GM23338 (cell line): Measurements from ENCODE around the gene NSUN4. TPM values are rescaled to one million over a fixed set of nuclear protein-coding genes. Genes with fewer than 3 reads are reported as not detected.
A peak's percentile ranks its signal among the peaks of the same experiment; 100 is the strongest.

Source experiments
- ATAC-seq: fragments of 200-7000 bp; cut with Tn5 transposase; 3 replicates; pipeline ENCODE4 v1.9.1; 2020
- DNase-seq: peaks from one replicate; pipeline ENCODE4 v3.0.0-alpha.2; 2015; ENCODE audit warnings: low spot score
- H2AFZ ChIP-seq: fragments of 200-600 bp; sonication (generic); 2 replicates; pipeline ENCODE4 v1.8.0; 2016; ENCODE audit warnings: antibody characterized with exemption, mild to moderate bottlenecking, moderate library complexity
- H3F3A ChIP-seq: fragments of 200-600 bp; sonication (generic); replicated peaks from 2 replicates; pipeline ENCODE4 v1.8.0; 2017; ENCODE audit warnings: antibody characterized with exemption, mixed run types, low read depth
- H3K27ac ChIP-seq: fragments of 200-600 bp; sonication (generic); 2 replicates; pipeline ENCODE4 v1.6.1; 2016; ENCODE audit warnings: low read depth
- H3K27me3 ChIP-seq: fragments of 200-600 bp; sonication (generic); 2 replicates; pipeline ENCODE4 v1.8.0; 2016; ENCODE audit warnings: mild to moderate bottlenecking, mixed run types, moderate library complexity; ENCODE audit not compliant: insufficient read depth
- H3K36me3 ChIP-seq: fragments of 200-600 bp; sonication (generic); 2 replicates; pipeline ENCODE4 v1.8.0; 2016; ENCODE audit warnings: mild to moderate bottlenecking; ENCODE audit not compliant: insufficient read depth
- H3K4me1 ChIP-seq: fragments of 200-600 bp; sonication (generic); 2 replicates; pipeline ENCODE4 v1.8.0; 2016; ENCODE audit warnings: mild to moderate bottlenecking, moderate library complexity; ENCODE audit not compliant: insufficient read depth
- H3K4me2 ChIP-seq: fragments of 200-600 bp; sonication (generic); 2 replicates; pipeline ENCODE4 v1.7.1; 2017; ENCODE audit warnings: mixed run types
- H3K4me3 ChIP-seq: fragments of 200-600 bp; sonication (generic); 2 replicates; pipeline ENCODE4 v1.6.1; 2016; ENCODE audit warnings: mixed run types
- H3K79me2 ChIP-seq: fragments of 200-600 bp; sonication (generic); replicated peaks from 2 replicates; pipeline ENCODE4 v1.8.0; 2017; ENCODE audit warnings: mild to moderate bottlenecking; ENCODE audit not compliant: insufficient read depth
- H3K9me2 ChIP-seq: fragments of 200-600 bp; sonication (generic); 2 replicates; pipeline ENCODE4 v1.8.0; 2017; ENCODE audit not compliant: insufficient read depth
- H4K20me1 ChIP-seq: fragments of 200-600 bp; sonication (generic); replicated peaks from 2 replicates; pipeline ENCODE4 v1.8.0; 2017; ENCODE audit warnings: mild to moderate bottlenecking; ENCODE audit not compliant: insufficient read depth
- H3K27ac Mint-ChIP-seq: 2 replicates; pipeline ENCODE4 v1.8.0; 2020; ENCODE audit warnings: inconsistent platforms, mild to moderate bottlenecking, moderate library complexity, mixed read lengths
- H3K27me3 Mint-ChIP-seq: 3 replicates; pipeline ENCODE4 v1.8.0; 2022; ENCODE audit warnings: low read depth, mild to moderate bottlenecking, moderate library complexity, mixed read lengths, inconsistent platforms; ENCODE audit not compliant: insufficient read depth, poor library complexity
- H3K36me3 Mint-ChIP-seq: 3 replicates; pipeline ENCODE4 v1.8.0; 2021; ENCODE audit warnings: low read depth, mild to moderate bottlenecking, inconsistent platforms, moderate library complexity, mixed read lengths
- H3K4me1 Mint-ChIP-seq: 3 replicates; pipeline ENCODE4 v1.8.0; 2020; ENCODE audit warnings: mild to moderate bottlenecking, inconsistent platforms, mixed read lengths
- H3K4me3 Mint-ChIP-seq: 3 replicates; pipeline ENCODE4 v1.8.0; 2021; ENCODE audit warnings: moderate library complexity, mild to moderate bottlenecking, inconsistent platforms, mixed read lengths
- H3K9me3 Mint-ChIP-seq: 3 replicates; pipeline ENCODE4 v1.8.0; 2020; ENCODE audit warnings: moderate library complexity, mild to moderate bottlenecking, inconsistent platforms, mixed read lengths
- CREB1 ChIP-seq: fragments of 250-450 bp; sonication (Bioruptor Pico); IDR thresholded peaks from 2 replicates; pipeline ENCODE4 v1.5.0; 2020; ENCODE audit warnings: low read depth, mild to moderate bottlenecking, moderate library complexity
- ETS1 ChIP-seq: IDR thresholded peaks from 2 replicates; pipeline ENCODE4 v1.6.1; 2016; ENCODE audit warnings: antibody characterized with exemption
- EZH2 ChIP-seq: fragments of 200-600 bp; sonication (generic); IDR thresholded peaks from one replicate; pipeline ENCODE4 v1.8.0; 2017; ENCODE audit warnings: antibody characterized with exemption, mild to moderate bottlenecking, low read depth; ENCODE audit not compliant: unreplicated experiment
- JUNB ChIP-seq: IDR thresholded peaks from one replicate; pipeline ENCODE4 v1.6.1; 2016; ENCODE audit warnings: antibody characterized with exemption; ENCODE audit not compliant: unreplicated experiment
- NANOG ChIP-seq: IDR thresholded peaks from 2 replicates; pipeline ENCODE4 v1.6.1; 2016; ENCODE audit warnings: antibody characterized with exemption, borderline replicate concordance
- POLR2AphosphoS5 ChIP-seq: IDR thresholded peaks from 2 replicates; pipeline ENCODE4 v1.6.1; 2016; ENCODE audit warnings: antibody characterized with exemption, low read depth
- REST ChIP-seq: IDR thresholded peaks from one replicate; pipeline ENCODE4 v1.6.1; 2018; ENCODE audit warnings: antibody characterized with exemption; ENCODE audit not compliant: unreplicated experiment
- ZNF114 ChIP-seq: fragments of 250-450 bp; sonication (Bioruptor Pico); IDR thresholded peaks from 2 replicates; pipeline ENCODE4 v1.5.0; 2020; ENCODE audit warnings: mild to moderate bottlenecking, moderate library complexity
- ZNF331 ChIP-seq: fragments of 250-450 bp; sonication (Bioruptor Pico); IDR thresholded peaks from 2 replicates; pipeline ENCODE4 v1.5.0; 2020; ENCODE audit warnings: low read depth, mild to moderate bottlenecking, moderate library complexity
- polyA plus RNA-seq: library from polyadenylated mRNA; unstranded; fragments of >200 nt; fragmentation: Nextera tagmentation; extraction: Ambion mirVana; gene quantifications from 2 replicates; pipeline ENCODE4 v1.2.1, GENCODE V29; 2016
- total RNA-seq: library from RNA; depleted of rRNA; stranded (reverse); fragments of >200 nt; shearing (Covaris generic); gene quantifications from 2 replicates; pipeline ENCODE4 v1.2.3, GENCODE V29; 2014
- TF ChIP-seq, protein P1 (sequence below), 2 experiments: fragments of 200-600 bp in 1 of 2; sonication (generic) in 1 of 2; conservative IDR thresholded peaks; 2 replicates each; pipeline versions ENCODE4 v1.5.1 to v1.6.1; 2016 to 2017; ENCODE audit warnings: antibody characterized with exemption in 2 of 2, low read depth in 2 of 2, mild to moderate bottlenecking in 2 of 2, moderate library complexity in 1 of 2

NSUN4 gene
- total and polyA plus RNA-seq, 2 experiments from 2014 or later = 8.9 to 11.6 TPM

GRCh38 chr1:46301808-46302640 is 38.6 kb upstream of the NSUN4 start:
- Mint-ChIP-seq H3K27ac (peak overlapping the region; percentile 86), H3K9me3 (peaks cover 7% of the 10 kb centered on the region), H3K27me3 (peaks cover 8% of the 10 kb centered on the region), H3K4me3 (peak overlapping the region; percentile 98), H3K4me1 (peaks cover 37% of the 10 kb centered on the region), H3K36me3 (peaks cover 35% of the 10 kb centered on the region)
- TF ChIP-seq, protein P1, sequence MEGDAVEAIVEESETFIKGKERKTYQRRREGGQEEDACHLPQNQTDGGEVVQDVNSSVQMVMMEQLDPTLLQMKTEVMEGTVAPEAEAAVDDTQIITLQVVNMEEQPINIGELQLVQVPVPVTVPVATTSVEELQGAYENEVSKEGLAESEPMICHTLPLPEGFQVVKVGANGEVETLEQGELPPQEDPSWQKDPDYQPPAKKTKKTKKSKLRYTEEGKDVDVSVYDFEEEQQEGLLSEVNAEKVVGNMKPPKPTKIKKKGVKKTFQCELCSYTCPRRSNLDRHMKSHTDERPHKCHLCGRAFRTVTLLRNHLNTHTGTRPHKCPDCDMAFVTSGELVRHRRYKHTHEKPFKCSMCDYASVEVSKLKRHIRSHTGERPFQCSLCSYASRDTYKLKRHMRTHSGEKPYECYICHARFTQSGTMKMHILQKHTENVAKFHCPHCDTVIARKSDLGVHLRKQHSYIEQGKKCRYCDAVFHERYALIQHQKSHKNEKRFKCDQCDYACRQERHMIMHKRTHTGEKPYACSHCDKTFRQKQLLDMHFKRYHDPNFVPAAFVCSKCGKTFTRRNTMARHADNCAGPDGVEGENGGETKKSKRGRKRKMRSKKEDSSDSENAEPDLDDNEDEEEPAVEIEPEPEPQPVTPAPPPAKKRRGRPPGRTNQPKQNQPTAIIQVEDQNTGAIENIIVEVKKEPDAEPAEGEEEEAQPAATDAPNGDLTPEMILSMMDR (conservative IDR thresholded peaks at IDR 0.05; ENCODE audit: low read depth in 2 of 2) = peak in 1 of 2 experiments; percentile 52; a peak in 2 of 4 replicates
- no peak for TF ChIP-seq REST
- TF ChIP-seq POLR2AphosphoS5 = peak; percentile 43
- H3K9me2 ChIP-seq = no peaks in the 10 kb centered on the region
- peak overlapping the region; percentile 88 for H3K4me2 ChIP-seq
- peak; percentile 72 for DNase-seq
- H2AFZ ChIP-seq = peak overlapping the region; percentile 64; the same call in 1 of the 2 replicates
- peak overlapping the region; percentile 93 for H3K4me3 ChIP-seq
- peaks cover 45% of the 10 kb centered on the region for H3K4me1 ChIP-seq
- peaks cover 83% of the 10 kb centered on the region for H3K79me2 ChIP-seq
- peak overlapping the region; percentile 79 for H3K27ac ChIP-seq
- ATAC-seq = peak; percentile 52
- H4K20me1 ChIP-seq = peaks cover 24% of the 10 kb centered on the region
- H3K27me3 ChIP-seq = no peaks in the 10 kb centered on the region
- H3F3A ChIP-seq = peaks cover 14% of the 10 kb centered on the region
- peaks cover 11% of the 10 kb centered on the region for H3K36me3 ChIP-seq

DNA sequence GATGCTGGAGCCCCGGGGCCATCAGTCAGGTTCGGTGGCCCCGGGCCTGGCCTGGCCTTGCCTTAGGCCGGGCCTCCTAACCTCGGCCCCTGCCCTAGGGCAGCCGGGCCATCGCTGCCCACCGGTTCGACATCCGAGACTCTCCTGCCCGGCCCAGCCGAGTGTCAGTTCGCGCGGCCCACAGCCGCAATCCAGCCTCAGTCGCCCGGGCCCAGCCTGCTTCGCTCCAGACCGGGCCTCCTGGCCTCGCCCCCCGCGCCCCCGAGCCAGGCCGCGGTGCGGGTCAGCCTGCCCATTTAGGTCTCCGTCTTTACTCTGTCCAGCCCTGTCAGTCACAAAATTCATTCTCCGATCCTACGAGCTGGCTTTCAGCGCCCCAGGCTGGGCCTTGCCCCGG is 38.0 kb upstream of the NSUN4 start:
- no peak overlapping the region for H3K27ac Mint-ChIP-seq
- H3K9me3 Mint-ChIP-seq = peaks cover 7% of the 10 kb centered on the region
- peaks cover 42% of the 10 kb centered on the region for H3K4me1 Mint-ChIP-seq
- no peaks in the 10 kb centered on the region for H3K27me3 ChIP-seq
- peaks cover 9% of the 10 kb centered on the region for H3K27me3 Mint-ChIP-seq
- H3K4me3 Mint-ChIP-seq = peak overlapping the region; percentile 98
- peak overlapping the region; percentile 93 for H3K4me3 ChIP-seq
- no peak for DNase-seq
- H3K36me3 ChIP-seq = peaks cover 11% of the 10 kb centered on the region
- peaks cover 49% of the 10 kb centered on the region for H3K4me1 ChIP-seq
- no peaks in the 10 kb centered on the region for H3K9me2 ChIP-seq
- peaks cover 83% of the 10 kb centered on the region for H3K79me2 ChIP-seq
- H3K36me3 Mint-ChIP-seq = peaks cover 35% of the 10 kb centered on the region
- H3K4me2 ChIP-seq = peak overlapping the region; percentile 88
- peaks cover 15% of the 10 kb centered on the region for H3F3A ChIP-seq
- peaks cover 30% of the 10 kb centered on the region for H4K20me1 ChIP-seq
- ATAC-seq = peak; percentile 21
- peak overlapping the region; percentile 64 for H2AFZ ChIP-seq
- H3K27ac ChIP-seq = peak overlapping the region; percentile 75
- TF ChIP-seq JUNB (no peak), CREB1 (CRISPR knock-in tag) (no peak), ETS1 (no peak), REST (no peak), EZH2 (no peak), ZNF114 (CRISPR knock-in tag) (no peak), NANOG (no peak), ZNF331 (CRISPR knock-in tag) (no peak)
- TF ChIP-seq, protein P1 (conservative IDR thresholded peaks at IDR 0.05; ENCODE audit: low read depth in 2 of 2) = no peak
